NCI-H1092 treated with DMSO at 0.1 percent for 48 hours (cell line): Measurements from ENCODE around the gene HIBADH.
A peak's percentile ranks its signal among the peaks of the same experiment; 100 is the strongest.
"Not testable (repeated sequence)": the region's sequence is repeated elsewhere in the genome, so short reads cannot be mapped to it uniquely, and the experiment has no call there.

Experiments used
- DNase-seq: peaks from one replicate; lab custom pipeline; 2025; lab: John Stamatoyannopoulos, UW

The HIBADH gene

DNA sequence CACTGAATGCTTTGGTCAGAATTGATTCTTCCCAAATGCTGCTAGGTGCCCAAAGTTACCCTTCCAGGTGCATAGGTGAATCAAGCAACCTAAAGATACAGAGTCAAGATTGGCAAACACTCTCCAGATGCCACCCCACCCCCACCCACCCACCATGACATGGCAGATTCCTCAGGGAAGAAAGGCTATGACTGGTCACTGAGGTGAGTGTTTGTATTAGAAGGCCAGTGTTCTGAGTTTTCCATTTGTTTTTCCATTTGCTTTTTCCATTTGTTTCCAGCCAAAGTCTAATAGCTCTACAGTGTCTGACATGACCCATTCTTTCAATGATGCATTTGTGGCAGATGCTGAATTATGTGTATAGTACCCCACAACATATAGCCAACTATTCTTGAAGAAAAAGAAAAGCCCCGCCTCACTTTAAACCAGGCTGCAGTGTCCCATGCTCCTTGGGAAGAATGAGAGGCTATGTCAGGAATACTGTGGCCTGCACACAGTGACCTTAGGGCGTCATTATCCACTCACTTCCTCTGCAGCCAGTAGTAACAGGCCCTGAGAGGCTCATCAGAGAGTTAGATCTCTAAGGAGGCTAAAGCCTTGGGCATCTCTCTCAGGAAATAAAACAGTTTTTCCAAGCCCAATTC, 16.1 kb upstream of the HIBADH start:
- DNase-seq: no peak

GRCh38 chr7:27677912-27678612, 15.4 kb upstream of the HIBADH start:
- no peak for DNase-seq

DNA sequence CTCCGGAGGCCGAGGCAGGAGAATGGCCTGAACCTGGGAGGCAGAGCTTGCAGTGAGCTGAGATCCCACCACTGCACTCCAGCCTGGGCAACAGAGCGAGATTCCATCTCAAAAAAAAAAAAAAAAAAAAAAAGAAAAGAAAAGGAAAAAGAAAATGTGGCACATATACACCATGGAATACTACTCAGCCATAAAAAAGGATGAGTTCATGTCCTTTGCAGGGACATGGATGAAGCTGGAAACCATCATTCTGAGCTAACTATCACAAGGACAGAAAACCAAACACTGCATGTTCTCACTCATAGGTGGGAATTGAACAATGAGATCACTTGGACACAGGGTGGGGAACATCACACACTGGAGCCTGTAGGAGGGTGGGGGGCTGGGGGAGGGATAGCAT, 11.4 kb upstream of the HIBADH start:
- not testable (repeated sequence) for DNase-seq

- DNase-seq: no peak
Measured at GRCh38 chr7:27671675-27672074, 9.0 kb upstream of the HIBADH start.

- DNase-seq: no peak
Measured at GRCh38 chr7:27670676-27671075, 8.0 kb upstream of the HIBADH start.

DNA sequence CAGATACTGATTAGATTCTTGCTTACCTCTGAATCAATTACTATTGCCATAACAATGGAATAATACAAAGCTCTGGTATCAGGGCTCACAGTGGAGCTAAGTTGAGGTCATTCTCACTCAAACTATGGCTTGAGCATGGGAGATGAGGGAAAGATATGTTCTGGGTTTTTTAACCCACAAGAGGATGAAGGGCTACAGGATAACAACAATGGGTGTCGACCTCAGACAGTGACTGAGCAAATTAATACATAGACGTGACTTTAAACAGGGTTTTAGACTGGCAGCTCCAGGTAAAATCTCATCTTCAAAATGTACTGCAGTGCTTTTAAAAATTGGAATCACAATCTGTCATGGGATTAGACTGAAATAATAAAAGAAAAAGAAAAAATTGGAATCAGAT, 7.5 kb upstream of the HIBADH start:
- DNase-seq: no peak

GRCh38 chr7:27665531-27665930, 2.8 kb upstream of the HIBADH start:
- DNase-seq: no peak

DNA sequence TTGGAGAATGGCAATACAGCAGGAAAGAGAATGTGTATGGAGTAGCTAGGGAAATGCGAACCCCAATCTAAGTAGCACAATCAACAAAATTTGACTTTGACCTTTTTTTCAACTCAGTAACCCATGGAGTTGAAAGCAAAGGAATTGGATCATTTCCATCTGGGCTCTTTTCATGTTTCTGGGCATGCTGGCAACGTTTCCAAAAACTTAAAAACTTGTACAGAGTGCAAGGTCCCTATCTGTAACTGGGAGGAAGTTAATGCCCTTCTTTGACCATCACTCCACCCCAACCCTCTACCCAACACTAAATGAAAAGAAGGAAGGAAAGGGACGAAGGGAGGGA, 1.3 kb upstream of the HIBADH start:
- no peak for DNase-seq

DNA sequence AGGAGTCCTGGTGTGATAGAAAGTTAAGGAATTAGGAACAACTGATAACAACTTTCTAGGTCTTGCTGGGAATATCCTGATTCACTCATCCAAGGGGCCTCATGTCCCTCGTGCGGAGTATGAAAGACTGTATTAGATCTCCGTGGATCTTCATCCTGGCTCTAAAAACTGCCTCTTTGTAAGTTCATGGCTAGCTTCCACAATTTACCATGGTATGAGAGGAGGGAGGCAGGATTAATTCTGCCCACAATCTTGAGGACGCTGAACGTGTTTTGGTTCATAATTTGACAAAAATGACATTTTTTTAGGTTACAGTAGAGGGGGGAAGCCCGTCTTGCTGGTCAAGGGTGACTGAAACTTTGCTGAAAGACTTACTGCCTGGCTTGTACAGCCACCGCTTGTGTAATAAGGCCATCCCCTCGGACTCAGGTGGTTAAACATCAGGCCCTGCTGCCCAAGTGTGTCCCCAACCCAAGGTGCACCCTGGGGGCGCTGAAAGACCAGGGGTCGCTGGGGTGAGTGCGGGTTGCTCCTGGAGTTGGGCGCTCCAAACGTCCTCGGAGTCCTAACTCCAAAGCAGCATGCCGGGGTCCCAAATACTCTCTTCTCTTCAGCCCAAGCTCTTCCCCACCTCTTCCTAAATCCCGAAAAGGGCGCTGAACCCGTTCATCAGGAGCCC, 733 bp downstream of the HIBADH start:
- DNase-seq: peak; percentile 71

- DNase-seq: no peak
Measured at GRCh38 chr7:27656724-27657123, 6.0 kb downstream of the HIBADH start.

- DNase-seq: no peak
Measured at GRCh38 chr7:27655184-27655583, 7.5 kb downstream of the HIBADH start.

- DNase-seq: no peak
Measured at GRCh38 chr7:27652518-27652917, 10.2 kb downstream of the HIBADH start.

DNA sequence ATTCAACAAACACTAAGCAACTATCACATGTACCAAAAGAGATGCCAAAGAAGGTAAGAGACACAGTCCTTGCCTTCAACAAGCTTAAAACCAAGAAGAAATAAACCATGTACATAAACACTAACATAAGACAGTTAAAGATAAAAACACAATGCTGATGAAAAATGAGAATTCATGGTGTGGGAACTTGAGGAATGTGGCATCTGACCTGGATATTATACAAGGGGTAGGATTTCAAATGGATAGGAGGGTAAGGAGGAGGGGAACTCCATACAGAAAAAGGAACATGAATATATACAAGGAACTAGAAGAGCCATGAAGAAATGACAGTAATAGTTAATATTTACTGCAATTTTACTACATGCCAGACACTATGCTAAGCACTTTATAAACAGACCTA, 11.0 kb downstream of the HIBADH start:
- DNase-seq: no peak

DNA sequence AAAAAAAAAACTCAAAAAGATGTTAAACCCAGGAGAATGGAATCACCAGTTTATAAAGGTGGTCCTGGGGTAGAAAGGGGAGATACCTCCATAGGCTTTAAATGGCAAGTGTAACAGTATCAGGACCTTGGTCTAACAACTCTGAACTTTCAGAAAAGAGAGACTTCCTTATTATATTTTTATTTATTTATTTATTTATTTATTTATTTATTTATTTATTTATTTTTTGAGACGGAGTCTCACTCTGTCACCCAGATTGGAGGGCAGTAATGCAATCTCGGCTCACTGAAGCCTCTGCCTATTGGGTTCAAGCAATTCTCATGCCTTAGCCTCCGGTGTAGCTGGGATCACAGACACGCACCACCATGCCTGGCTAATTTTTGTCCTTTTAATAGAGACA, 12.4 kb downstream of the HIBADH start:
- DNase-seq: no peak

DNA sequence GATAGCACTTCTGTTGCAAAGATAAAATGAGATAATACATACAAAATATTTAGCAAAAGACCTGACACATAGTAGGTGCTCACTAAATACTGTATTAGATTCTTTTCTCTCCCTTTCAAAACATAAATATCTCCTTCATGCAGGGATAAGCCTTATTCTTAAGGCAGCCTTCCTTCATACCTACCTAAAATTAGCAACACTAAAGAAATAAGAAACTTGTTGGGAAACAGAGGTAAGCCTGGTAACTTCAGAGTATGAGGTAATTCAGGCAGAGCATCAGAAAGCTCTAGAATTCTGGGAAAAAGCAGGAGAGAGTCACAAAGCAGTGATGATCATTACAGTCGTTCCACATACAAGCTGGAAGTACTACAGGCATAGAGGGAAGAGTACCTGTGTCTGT, 15.2 kb downstream of the HIBADH start:
- no peak for DNase-seq

- no peak for DNase-seq
Measured at GRCh38 chr7:27647046-27647445, 15.6 kb downstream of the HIBADH start.

- DNase-seq: no peak
Measured at GRCh38 chr7:27642271-27642670, 20.4 kb downstream of the HIBADH start.

DNA sequence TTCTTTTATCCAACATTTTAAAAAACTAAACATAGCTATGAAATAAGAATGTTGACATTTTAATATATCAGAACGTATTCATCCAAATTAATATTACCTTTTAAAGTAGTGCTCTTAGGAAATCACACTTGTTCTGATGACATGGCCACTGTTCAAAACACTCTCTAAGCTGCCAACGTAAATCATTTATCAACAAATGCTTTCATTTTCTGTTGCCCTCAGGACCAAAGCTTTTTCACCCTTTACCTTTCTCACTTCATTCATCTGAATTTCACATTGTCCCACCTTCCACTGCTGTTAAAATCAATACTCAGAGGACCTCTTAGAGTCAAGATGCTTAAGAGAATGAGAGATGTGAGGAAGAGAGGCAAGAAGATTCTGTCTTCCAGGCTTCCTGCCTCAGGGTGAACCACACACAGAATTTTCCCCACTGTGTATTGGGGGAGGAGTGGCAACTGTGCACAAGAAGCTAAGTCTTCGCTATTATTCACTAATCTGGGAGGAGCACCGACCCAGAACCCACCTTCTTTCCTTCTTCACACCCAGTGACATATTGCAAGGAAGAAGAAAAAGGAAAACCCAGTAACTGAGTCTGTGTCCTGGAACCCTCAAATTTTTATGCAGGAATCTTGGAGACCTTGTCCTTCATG, 21.0 kb downstream of the HIBADH start:
- no peak for DNase-seq

DNA sequence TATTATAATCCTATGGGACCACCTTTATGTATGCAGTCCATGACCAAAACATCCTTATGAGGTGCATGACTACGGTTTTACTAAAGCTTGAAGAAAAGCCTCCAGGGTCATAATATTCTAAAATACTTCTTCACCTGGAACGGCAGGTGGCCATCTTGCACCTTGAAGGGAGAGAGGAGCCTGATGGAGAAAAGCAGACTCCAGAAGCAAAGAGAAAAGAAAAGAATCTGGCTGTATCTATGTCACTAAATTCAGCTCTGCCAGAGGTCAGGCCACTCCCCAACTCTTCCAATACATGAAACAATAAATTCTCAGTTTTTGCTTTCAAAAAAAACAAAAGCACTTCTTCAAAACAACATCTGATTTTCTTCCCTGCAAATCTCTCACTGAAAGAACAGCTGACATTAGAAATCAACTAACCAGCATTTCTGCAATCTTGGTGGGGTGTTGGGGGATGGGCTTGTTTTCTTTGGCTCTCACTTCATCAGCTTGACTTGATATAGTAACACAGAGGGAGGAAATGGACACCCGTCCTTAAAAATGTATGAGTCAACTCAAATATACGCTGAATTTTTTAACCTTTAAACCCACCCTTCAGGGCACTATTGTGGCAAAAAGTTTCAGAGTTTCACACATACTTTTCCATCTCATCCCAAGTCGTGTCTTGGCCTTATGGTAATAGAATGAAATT, 21.7 kb downstream of the HIBADH start:
- DNase-seq: no peak

- DNase-seq: no peak
Measured at GRCh38 chr7:27639851-27640250, 22.8 kb downstream of the HIBADH start.

GRCh38 chr7:27639048-27639447, 23.6 kb downstream of the HIBADH start:
- not testable (repeated sequence) for DNase-seq

DNA sequence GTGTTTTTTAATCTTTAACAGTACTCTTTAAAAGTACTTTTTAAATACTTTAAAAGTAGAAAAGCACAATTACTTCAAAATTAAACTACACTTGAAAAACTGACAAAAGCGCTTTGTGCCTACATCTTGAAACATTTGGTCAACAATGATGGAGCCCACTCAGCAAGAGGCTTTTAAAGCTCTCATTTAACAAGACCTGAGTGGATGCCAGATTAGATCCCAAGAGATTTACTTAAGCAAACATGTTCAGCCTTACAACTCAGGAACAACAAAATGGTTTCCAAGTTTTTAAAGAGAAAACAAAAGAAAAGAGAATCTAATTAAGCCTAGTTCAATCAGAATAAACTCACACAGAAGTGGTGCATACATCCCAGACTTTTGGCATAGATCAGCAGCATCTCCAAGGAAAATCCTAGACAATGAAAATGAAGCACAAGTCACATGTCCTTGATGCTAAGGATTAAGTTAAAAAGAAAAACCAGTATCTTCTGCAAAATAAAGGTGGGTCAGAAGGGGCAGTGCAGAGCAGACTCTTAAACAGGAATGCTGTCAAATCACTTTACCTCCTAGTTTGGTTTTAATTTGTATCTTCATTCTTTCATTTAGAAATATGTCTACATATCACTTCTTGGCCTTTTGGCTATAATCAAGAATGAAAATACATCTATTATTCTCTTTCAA, 26.2 kb downstream of the HIBADH start:
- peak; percentile 38 for DNase-seq
